T-helper 2 cell treated with Interferon-gamma antibody and Interleukin-4, amounts not matched to agents 5 μg/mL and 100 μg/mL, for 36 hours (primary cell): ENCODE measurements around the gene TPGS2.

Experiments
- DNase-seq: peaks from one replicate; pipeline ENCODE4 v3.0.0; 2021; ENCODE audit warnings: low spot score
- H3K27ac Mint-ChIP-seq: one replicate; pipeline ENCODE4 v1.8.0; 2021; ENCODE audit warnings: mild to moderate bottlenecking, mixed read lengths
- H3K27me3 Mint-ChIP-seq: one replicate; pipeline ENCODE4 v1.8.0; 2021; ENCODE audit warnings: low read depth, mixed read lengths
- H3K36me3 Mint-ChIP-seq: one replicate; pipeline ENCODE4 v1.8.0; 2021; ENCODE audit warnings: low read depth, mixed read lengths
- H3K4me1 Mint-ChIP-seq: one replicate; pipeline ENCODE4 v1.8.0; 2021; ENCODE audit warnings: low read depth, mixed read lengths
- H3K4me3 Mint-ChIP-seq: one replicate; pipeline ENCODE4 v1.8.0; 2022; ENCODE audit warnings: mild to moderate bottlenecking, moderate library complexity, mixed read lengths
- H3K9me3 Mint-ChIP-seq: one replicate; pipeline ENCODE4 v1.8.0; 2021; ENCODE audit warnings: mixed read lengths

The TPGS2 gene

GRCh38 chr18:36813101-36813775 is 15.6 kb downstream of the TPGS2 start:
- DNase-seq, result no peak
- H3K36me3 Mint-ChIP-seq, result peaks cover 30% of the 10 kb centered on the region
- H3K9me3 Mint-ChIP-seq, result no peaks in the 10 kb centered on the region
- H3K27me3 Mint-ChIP-seq, result no peaks in the 10 kb centered on the region
- no peaks in the 10 kb centered on the region for H3K4me1 Mint-ChIP-seq
- no peak overlapping the region for H3K27ac Mint-ChIP-seq
- no peak overlapping the region for H3K4me3 Mint-ChIP-seq

GRCh38 chr18:36812678-36813077 is 16.1 kb downstream of the TPGS2 start:
- H3K36me3 Mint-ChIP-seq, result peaks cover 31% of the 10 kb centered on the region
- no peaks in the 10 kb centered on the region for H3K4me1 Mint-ChIP-seq
- H3K4me3 Mint-ChIP-seq, result no peak overlapping the region

GRCh38 chr18:36811955-36812354 is 16.8 kb downstream of the TPGS2 start:
- Mint-ChIP-seq H3K9me3 (no peaks in the 10 kb centered on the region), H3K27ac (no peak overlapping the region), H3K27me3 (no peaks in the 10 kb centered on the region), H3K36me3 (peaks cover 34% of the 10 kb centered on the region), H3K4me3 (no peak overlapping the region), H3K4me1 (peaks cover under 1% of the 10 kb centered on the region)
- no peak for DNase-seq

More at GRCh38 chr18:36812678-36813077, 16.1 kb downstream of the TPGS2 start:
- H3K9me3 Mint-ChIP-seq, result no peaks in the 10 kb centered on the region
- no peak overlapping the region for H3K27ac Mint-ChIP-seq
- DNase-seq, result no peak
- no peaks in the 10 kb centered on the region for H3K27me3 Mint-ChIP-seq

- peaks cover 2% of the 10 kb centered on the region for H3K4me1 Mint-ChIP-seq
- H3K27ac Mint-ChIP-seq, result no peak overlapping the region
- no peak overlapping the region for H3K4me3 Mint-ChIP-seq
- H3K9me3 Mint-ChIP-seq, result no peaks in the 10 kb centered on the region
- no peaks in the 10 kb centered on the region for H3K27me3 Mint-ChIP-seq
- peaks cover 34% of the 10 kb centered on the region for H3K36me3 Mint-ChIP-seq
- DNase-seq, result no peak
Observed at GRCh38 chr18:36811430-36811829, 17.4 kb downstream of the TPGS2 start.

- Mint-ChIP-seq H3K9me3 (no peaks in the 10 kb centered on the region), H3K27me3 (no peaks in the 10 kb centered on the region), H3K4me3 (no peak overlapping the region), H3K27ac (no peak overlapping the region), H3K4me1 (peaks cover 2% of the 10 kb centered on the region), H3K36me3 (peaks cover 36% of the 10 kb centered on the region)
- DNase-seq, result peak; percentile 15
Observed at GRCh38 chr18:36809590-36810381, 19.0 kb downstream of the TPGS2 start.

- Mint-ChIP-seq H3K9me3 (no peaks in the 10 kb centered on the region), H3K4me1 (peaks cover 2% of the 10 kb centered on the region), H3K27ac (no peak overlapping the region), H3K36me3 (peaks cover 43% of the 10 kb centered on the region), H3K4me3 (no peak overlapping the region), H3K27me3 (no peaks in the 10 kb centered on the region)
- DNase-seq, result no peak
Observed at GRCh38 chr18:36808681-36809080, 20.1 kb downstream of the TPGS2 start.

- Mint-ChIP-seq H3K27ac (no peak overlapping the region), H3K27me3 (no peaks in the 10 kb centered on the region), H3K36me3 (peaks cover 59% of the 10 kb centered on the region)
Observed at GRCh38 chr18:36805105-36805504, 23.7 kb downstream of the TPGS2 start.

GRCh38 chr18:36798738-36799473 is 29.9 kb downstream of the TPGS2 start:
- Mint-ChIP-seq H3K9me3 (no peaks in the 10 kb centered on the region), H3K27ac (no peak overlapping the region), H3K27me3 (no peaks in the 10 kb centered on the region), H3K4me1 (no peaks in the 10 kb centered on the region), H3K4me3 (no peak overlapping the region), H3K36me3 (peaks cover 61% of the 10 kb centered on the region)
- DNase-seq, result no peak

More at GRCh38 chr18:36805105-36805504, 23.7 kb downstream of the TPGS2 start:
- DNase-seq, result no peak
- no peaks in the 10 kb centered on the region for H3K9me3 Mint-ChIP-seq
- no peak overlapping the region for H3K4me3 Mint-ChIP-seq
- H3K4me1 Mint-ChIP-seq, result peaks cover 2% of the 10 kb centered on the region

GRCh38 chr18:36792634-36793283 is 36.0 kb downstream of the TPGS2 start:
- H3K36me3 Mint-ChIP-seq, result peaks cover 69% of the 10 kb centered on the region
- H3K4me1 Mint-ChIP-seq, result no peaks in the 10 kb centered on the region
- H3K4me3 Mint-ChIP-seq, result no peak overlapping the region
- H3K27me3 Mint-ChIP-seq, result no peaks in the 10 kb centered on the region
- DNase-seq, result no peak
- H3K9me3 Mint-ChIP-seq, result peaks cover 16% of the 10 kb centered on the region
- H3K27ac Mint-ChIP-seq, result no peak overlapping the region

- no peak overlapping the region for H3K27ac Mint-ChIP-seq
- no peaks in the 10 kb centered on the region for H3K4me1 Mint-ChIP-seq
- no peaks in the 10 kb centered on the region for H3K27me3 Mint-ChIP-seq
- peaks cover 16% of the 10 kb centered on the region for H3K9me3 Mint-ChIP-seq
- no peak for DNase-seq
- H3K4me3 Mint-ChIP-seq, result no peak overlapping the region
- peaks cover 37% of the 10 kb centered on the region for H3K36me3 Mint-ChIP-seq
Observed at GRCh38 chr18:36786686-36787085, 42.1 kb downstream of the TPGS2 start.

- Mint-ChIP-seq H3K4me3 (no peak overlapping the region), H3K27me3 (no peaks in the 10 kb centered on the region), H3K9me3 (no peaks in the 10 kb centered on the region), H3K36me3 (peaks cover 17% of the 10 kb centered on the region), H3K27ac (no peak overlapping the region), H3K4me1 (no peaks in the 10 kb centered on the region)
- no peak for DNase-seq
Observed at GRCh38 chr18:36783792-36784191, 45.0 kb downstream of the TPGS2 start.

- no peak overlapping the region for H3K27ac Mint-ChIP-seq
- DNase-seq, result no peak
- no peaks in the 10 kb centered on the region for H3K4me1 Mint-ChIP-seq
- no peaks in the 10 kb centered on the region for H3K27me3 Mint-ChIP-seq
- no peaks in the 10 kb centered on the region for H3K9me3 Mint-ChIP-seq
- no peak overlapping the region for H3K4me3 Mint-ChIP-seq
- peaks cover 20% of the 10 kb centered on the region for H3K36me3 Mint-ChIP-seq
Observed at GRCh38 chr18:36782710-36783109, 46.1 kb downstream of the TPGS2 start.

- Mint-ChIP-seq H3K27me3 (no peaks in the 10 kb centered on the region), H3K9me3 (no peaks in the 10 kb centered on the region), H3K27ac (no peak overlapping the region), H3K36me3 (peaks cover 19% of the 10 kb centered on the region), H3K4me1 (no peaks in the 10 kb centered on the region), H3K4me3 (no peak overlapping the region)
- DNase-seq, result no peak
Observed at GRCh38 chr18:36780748-36781147, 48.1 kb downstream of the TPGS2 start.
